GM23338 (cell line): ENCODE results near the gene KRTAP10-5. TPM values are rescaled to one million over a fixed set of nuclear protein-coding genes. Genes with fewer than 3 reads are reported as not detected.

Experiments
- ATAC-seq: fragments of 200-7000 bp; cut with Tn5 transposase; 3 replicates; pipeline ENCODE4 v1.9.1; 2020
- DNase-seq: peaks from one replicate; pipeline ENCODE4 v3.0.0-alpha.2; 2015; ENCODE audit warnings: low spot score
- H2AFZ ChIP-seq: fragments of 200-600 bp; sonication (generic); 2 replicates; pipeline ENCODE4 v1.8.0; 2016; ENCODE audit warnings: antibody characterized with exemption, mild to moderate bottlenecking, moderate library complexity
- H3F3A ChIP-seq: fragments of 200-600 bp; sonication (generic); replicated peaks from 2 replicates; pipeline ENCODE4 v1.8.0; 2017; ENCODE audit warnings: antibody characterized with exemption, mixed run types, low read depth
- H3K27ac ChIP-seq: fragments of 200-600 bp; sonication (generic); 2 replicates; pipeline ENCODE4 v1.6.1; 2016; ENCODE audit warnings: low read depth
- H3K27me3 ChIP-seq: fragments of 200-600 bp; sonication (generic); 2 replicates; pipeline ENCODE4 v1.8.0; 2016; ENCODE audit warnings: mild to moderate bottlenecking, mixed run types, moderate library complexity; ENCODE audit not compliant: insufficient read depth
- H3K36me3 ChIP-seq: fragments of 200-600 bp; sonication (generic); 2 replicates; pipeline ENCODE4 v1.8.0; 2016; ENCODE audit warnings: mild to moderate bottlenecking; ENCODE audit not compliant: insufficient read depth
- H3K4me1 ChIP-seq: fragments of 200-600 bp; sonication (generic); 2 replicates; pipeline ENCODE4 v1.8.0; 2016; ENCODE audit warnings: mild to moderate bottlenecking, moderate library complexity; ENCODE audit not compliant: insufficient read depth
- H3K4me2 ChIP-seq: fragments of 200-600 bp; sonication (generic); 2 replicates; pipeline ENCODE4 v1.7.1; 2017; ENCODE audit warnings: mixed run types
- H3K4me3 ChIP-seq: fragments of 200-600 bp; sonication (generic); 2 replicates; pipeline ENCODE4 v1.6.1; 2016; ENCODE audit warnings: mixed run types
- H3K79me2 ChIP-seq: fragments of 200-600 bp; sonication (generic); replicated peaks from 2 replicates; pipeline ENCODE4 v1.8.0; 2017; ENCODE audit warnings: mild to moderate bottlenecking; ENCODE audit not compliant: insufficient read depth
- H3K9me2 ChIP-seq: fragments of 200-600 bp; sonication (generic); 2 replicates; pipeline ENCODE4 v1.8.0; 2017; ENCODE audit not compliant: insufficient read depth
- H4K20me1 ChIP-seq: fragments of 200-600 bp; sonication (generic); replicated peaks from 2 replicates; pipeline ENCODE4 v1.8.0; 2017; ENCODE audit warnings: mild to moderate bottlenecking; ENCODE audit not compliant: insufficient read depth
- H3K27ac Mint-ChIP-seq: 2 replicates; pipeline ENCODE4 v1.8.0; 2020; ENCODE audit warnings: inconsistent platforms, mild to moderate bottlenecking, moderate library complexity, mixed read lengths
- H3K27me3 Mint-ChIP-seq: 3 replicates; pipeline ENCODE4 v1.8.0; 2022; ENCODE audit warnings: low read depth, mild to moderate bottlenecking, moderate library complexity, mixed read lengths, inconsistent platforms; ENCODE audit not compliant: insufficient read depth, poor library complexity
- H3K36me3 Mint-ChIP-seq: 3 replicates; pipeline ENCODE4 v1.8.0; 2021; ENCODE audit warnings: low read depth, mild to moderate bottlenecking, inconsistent platforms, moderate library complexity, mixed read lengths
- H3K4me1 Mint-ChIP-seq: 3 replicates; pipeline ENCODE4 v1.8.0; 2020; ENCODE audit warnings: mild to moderate bottlenecking, inconsistent platforms, mixed read lengths
- H3K4me3 Mint-ChIP-seq: 3 replicates; pipeline ENCODE4 v1.8.0; 2021; ENCODE audit warnings: moderate library complexity, mild to moderate bottlenecking, inconsistent platforms, mixed read lengths
- H3K9me3 Mint-ChIP-seq: 3 replicates; pipeline ENCODE4 v1.8.0; 2020; ENCODE audit warnings: moderate library complexity, mild to moderate bottlenecking, inconsistent platforms, mixed read lengths
- CREB1 ChIP-seq: fragments of 250-450 bp; sonication (Bioruptor Pico); IDR thresholded peaks from 2 replicates; pipeline ENCODE4 v1.5.0; 2020; ENCODE audit warnings: low read depth, mild to moderate bottlenecking, moderate library complexity
- EZH2 ChIP-seq: fragments of 200-600 bp; sonication (generic); IDR thresholded peaks from one replicate; pipeline ENCODE4 v1.8.0; 2017; ENCODE audit warnings: antibody characterized with exemption, mild to moderate bottlenecking, low read depth; ENCODE audit not compliant: unreplicated experiment
- EZH2phosphoT487 ChIP-seq: fragments of 200-600 bp; sonication (generic); IDR thresholded peaks from one replicate; pipeline ENCODE4 v1.8.1; 2018; ENCODE audit warnings: antibody characterized with exemption; ENCODE audit not compliant: unreplicated experiment
- NANOG ChIP-seq: IDR thresholded peaks from 2 replicates; pipeline ENCODE4 v1.6.1; 2016; ENCODE audit warnings: antibody characterized with exemption, borderline replicate concordance
- POLR2AphosphoS5 ChIP-seq: IDR thresholded peaks from 2 replicates; pipeline ENCODE4 v1.6.1; 2016; ENCODE audit warnings: antibody characterized with exemption, low read depth
- STAT1 ChIP-seq: IDR thresholded peaks from one replicate; pipeline ENCODE4 v1.6.1; 2016; ENCODE audit warnings: antibody characterized with exemption; ENCODE audit not compliant: unreplicated experiment
- ZNF114 ChIP-seq: fragments of 250-450 bp; sonication (Bioruptor Pico); IDR thresholded peaks from 2 replicates; pipeline ENCODE4 v1.5.0; 2020; ENCODE audit warnings: mild to moderate bottlenecking, moderate library complexity
- polyA plus RNA-seq: library from polyadenylated mRNA; unstranded; fragments of >200 nt; fragmentation: Nextera tagmentation; extraction: Ambion mirVana; gene quantifications from 2 replicates; pipeline ENCODE4 v1.2.1, GENCODE V29; 2016
- total RNA-seq: library from RNA; depleted of rRNA; stranded (reverse); fragments of >200 nt; shearing (Covaris generic); gene quantifications from 2 replicates; pipeline ENCODE4 v1.2.3, GENCODE V29; 2014
- TF ChIP-seq, protein P1 (sequence below): IDR thresholded peaks from one replicate; pipeline ENCODE4 v1.6.1; 2018; ENCODE audit warnings: antibody characterized with exemption; ENCODE audit not compliant: unreplicated experiment
- TF ChIP-seq, protein P2 (sequence below): fragments of 250-450 bp; sonication (Bioruptor Pico); IDR thresholded peaks from 2 replicates; pipeline ENCODE4 v1.5.0; 2020; ENCODE audit warnings: mild to moderate bottlenecking, moderate library complexity

Gene KRTAP10-5
- total and polyA plus RNA-seq, 2 experiments from 2014 or later, result not detected

DNA sequence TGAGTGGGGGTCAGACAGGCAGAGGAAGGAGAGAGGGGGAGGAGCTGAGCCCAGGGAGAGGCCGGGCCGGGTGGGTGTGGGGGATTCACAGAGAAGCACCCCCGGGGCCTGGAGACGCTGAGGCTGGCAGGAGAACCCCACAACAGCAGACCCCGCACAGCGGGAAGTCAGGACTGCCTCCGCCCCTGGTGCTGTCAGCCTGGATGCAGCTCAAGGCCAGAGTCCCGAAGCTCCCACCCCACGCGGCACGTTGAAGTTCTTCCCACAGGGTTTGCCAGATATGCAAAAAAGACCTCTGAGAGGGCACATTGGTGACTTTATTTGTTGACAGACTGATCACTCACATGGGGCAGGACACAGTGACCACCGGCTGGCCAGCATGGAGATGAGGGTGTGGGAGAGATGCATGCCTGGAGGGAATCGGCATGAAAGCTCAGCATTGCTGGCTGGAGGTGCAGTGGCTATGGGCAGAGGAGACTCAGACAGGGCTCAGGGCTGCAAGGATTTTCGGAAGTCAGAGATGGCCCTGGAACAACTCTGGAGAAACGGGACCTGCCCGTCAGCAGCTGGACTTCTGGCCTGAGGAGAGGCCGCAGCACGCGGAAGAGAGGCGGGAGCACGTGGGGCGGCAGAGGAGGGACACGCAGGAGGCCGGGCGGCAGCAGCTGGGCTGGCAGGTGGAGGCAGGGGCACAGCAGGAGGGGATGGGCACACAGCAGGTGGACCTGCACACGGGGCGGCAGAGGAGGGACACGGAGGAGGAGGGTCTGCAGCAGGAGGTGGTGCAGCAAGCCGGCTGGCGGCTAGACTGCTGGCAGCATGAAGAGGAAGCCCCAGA, 22.7 kb downstream of the KRTAP10-5 start:
- H3K9me3 Mint-ChIP-seq, result no peaks in the 10 kb centered on the region
- Histone ChIP-seq H4K20me1 (no peaks in the 10 kb centered on the region), H3K4me3 (no peak overlapping the region), H3F3A (0 out of 2 replicates have a peak, but pooled peaks cover 2% of the 10 kb centered on the region), H3K79me2 (no peaks in the 10 kb centered on the region), H3K9me2 (no peaks in the 10 kb centered on the region), H3K4me1 (0 out of 2 replicates have a peak, but pooled peaks cover 5% of the 10 kb centered on the region), H3K4me2 (no peak overlapping the region), H3K36me3 (no peaks in the 10 kb centered on the region), H3K27ac (no peak overlapping the region), H2AFZ (peak overlapping the region; percentile 63; the same call in 1 of the 2 replicates), H3K27me3 (no peaks in the 10 kb centered on the region)
- TF ChIP-seq EZH2, result no peak
- no peak for TF ChIP-seq POLR2AphosphoS5
- no peak for TF ChIP-seq NANOG
- TF ChIP-seq EZH2phosphoT487, result no peak
- no peak for TF ChIP-seq CREB1
- no peak for DNase-seq
- peak; percentile 69 for ATAC-seq
- no peaks in the 10 kb centered on the region; the same call in 2 of the 3 replicates for H3K36me3 Mint-ChIP-seq
- no peak overlapping the region for H3K4me3 Mint-ChIP-seq
- H3K27me3 Mint-ChIP-seq, result peaks cover 5% of the 10 kb centered on the region
- peaks cover 17% of the 10 kb centered on the region for H3K4me1 Mint-ChIP-seq
- no peak overlapping the region for H3K27ac Mint-ChIP-seq

DNA sequence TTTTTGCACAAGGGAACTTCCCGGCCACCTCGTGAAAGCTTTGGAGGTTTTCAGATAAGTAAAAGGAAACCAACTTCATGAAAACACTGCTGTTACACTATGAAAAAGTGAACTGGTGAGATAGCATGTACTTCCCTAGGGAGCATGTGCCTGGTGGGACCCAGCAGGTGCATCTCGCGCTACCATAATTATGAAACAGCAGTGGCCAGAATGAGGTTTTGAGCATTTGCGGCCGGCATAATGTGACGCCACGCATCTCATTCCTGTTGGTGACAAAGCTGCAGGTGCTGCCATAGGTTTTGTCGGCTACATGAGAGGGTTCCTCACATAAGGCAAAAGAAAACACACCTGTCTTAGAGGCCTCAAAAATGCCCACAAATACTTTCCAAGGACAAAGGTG, 23.5 kb downstream of the KRTAP10-5 start:
- DNase-seq (no peak), ATAC-seq (no peak)
- Histone ChIP-seq H4K20me1 (no peaks in the 10 kb centered on the region), H2AFZ (no peak overlapping the region), H3F3A (0 out of 2 replicates have a peak, but pooled peaks cover 2% of the 10 kb centered on the region), H3K4me1 (peaks cover 10% of the 10 kb centered on the region; the same call in 1 of the 2 replicates), H3K36me3 (no peaks in the 10 kb centered on the region), H3K27me3 (no peaks in the 10 kb centered on the region), H3K79me2 (no peaks in the 10 kb centered on the region), H3K9me2 (no peaks in the 10 kb centered on the region), H3K4me2 (no peak overlapping the region), H3K27ac (no peak overlapping the region), H3K4me3 (no peak overlapping the region)
- H3K36me3 Mint-ChIP-seq, result no peaks in the 10 kb centered on the region; the same call in 2 of the 3 replicates
- TF ChIP-seq EZH2 (no peak), STAT1 (no peak), EZH2phosphoT487 (no peak), ZNF114 (CRISPR knock-in tag) (no peak), CREB1 (no peak)
- TF ChIP-seq, protein P1, sequence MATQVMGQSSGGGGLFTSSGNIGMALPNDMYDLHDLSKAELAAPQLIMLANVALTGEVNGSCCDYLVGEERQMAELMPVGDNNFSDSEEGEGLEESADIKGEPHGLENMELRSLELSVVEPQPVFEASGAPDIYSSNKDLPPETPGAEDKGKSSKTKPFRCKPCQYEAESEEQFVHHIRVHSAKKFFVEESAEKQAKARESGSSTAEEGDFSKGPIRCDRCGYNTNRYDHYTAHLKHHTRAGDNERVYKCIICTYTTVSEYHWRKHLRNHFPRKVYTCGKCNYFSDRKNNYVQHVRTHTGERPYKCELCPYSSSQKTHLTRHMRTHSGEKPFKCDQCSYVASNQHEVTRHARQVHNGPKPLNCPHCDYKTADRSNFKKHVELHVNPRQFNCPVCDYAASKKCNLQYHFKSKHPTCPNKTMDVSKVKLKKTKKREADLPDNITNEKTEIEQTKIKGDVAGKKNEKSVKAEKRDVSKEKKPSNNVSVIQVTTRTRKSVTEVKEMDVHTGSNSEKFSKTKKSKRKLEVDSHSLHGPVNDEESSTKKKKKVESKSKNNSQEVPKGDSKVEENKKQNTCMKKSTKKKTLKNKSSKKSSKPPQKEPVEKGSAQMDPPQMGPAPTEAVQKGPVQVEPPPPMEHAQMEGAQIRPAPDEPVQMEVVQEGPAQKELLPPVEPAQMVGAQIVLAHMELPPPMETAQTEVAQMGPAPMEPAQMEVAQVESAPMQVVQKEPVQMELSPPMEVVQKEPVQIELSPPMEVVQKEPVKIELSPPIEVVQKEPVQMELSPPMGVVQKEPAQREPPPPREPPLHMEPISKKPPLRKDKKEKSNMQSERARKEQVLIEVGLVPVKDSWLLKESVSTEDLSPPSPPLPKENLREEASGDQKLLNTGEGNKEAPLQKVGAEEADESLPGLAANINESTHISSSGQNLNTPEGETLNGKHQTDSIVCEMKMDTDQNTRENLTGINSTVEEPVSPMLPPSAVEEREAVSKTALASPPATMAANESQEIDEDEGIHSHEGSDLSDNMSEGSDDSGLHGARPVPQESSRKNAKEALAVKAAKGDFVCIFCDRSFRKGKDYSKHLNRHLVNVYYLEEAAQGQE, result no peak
- TF ChIP-seq, protein P2, sequence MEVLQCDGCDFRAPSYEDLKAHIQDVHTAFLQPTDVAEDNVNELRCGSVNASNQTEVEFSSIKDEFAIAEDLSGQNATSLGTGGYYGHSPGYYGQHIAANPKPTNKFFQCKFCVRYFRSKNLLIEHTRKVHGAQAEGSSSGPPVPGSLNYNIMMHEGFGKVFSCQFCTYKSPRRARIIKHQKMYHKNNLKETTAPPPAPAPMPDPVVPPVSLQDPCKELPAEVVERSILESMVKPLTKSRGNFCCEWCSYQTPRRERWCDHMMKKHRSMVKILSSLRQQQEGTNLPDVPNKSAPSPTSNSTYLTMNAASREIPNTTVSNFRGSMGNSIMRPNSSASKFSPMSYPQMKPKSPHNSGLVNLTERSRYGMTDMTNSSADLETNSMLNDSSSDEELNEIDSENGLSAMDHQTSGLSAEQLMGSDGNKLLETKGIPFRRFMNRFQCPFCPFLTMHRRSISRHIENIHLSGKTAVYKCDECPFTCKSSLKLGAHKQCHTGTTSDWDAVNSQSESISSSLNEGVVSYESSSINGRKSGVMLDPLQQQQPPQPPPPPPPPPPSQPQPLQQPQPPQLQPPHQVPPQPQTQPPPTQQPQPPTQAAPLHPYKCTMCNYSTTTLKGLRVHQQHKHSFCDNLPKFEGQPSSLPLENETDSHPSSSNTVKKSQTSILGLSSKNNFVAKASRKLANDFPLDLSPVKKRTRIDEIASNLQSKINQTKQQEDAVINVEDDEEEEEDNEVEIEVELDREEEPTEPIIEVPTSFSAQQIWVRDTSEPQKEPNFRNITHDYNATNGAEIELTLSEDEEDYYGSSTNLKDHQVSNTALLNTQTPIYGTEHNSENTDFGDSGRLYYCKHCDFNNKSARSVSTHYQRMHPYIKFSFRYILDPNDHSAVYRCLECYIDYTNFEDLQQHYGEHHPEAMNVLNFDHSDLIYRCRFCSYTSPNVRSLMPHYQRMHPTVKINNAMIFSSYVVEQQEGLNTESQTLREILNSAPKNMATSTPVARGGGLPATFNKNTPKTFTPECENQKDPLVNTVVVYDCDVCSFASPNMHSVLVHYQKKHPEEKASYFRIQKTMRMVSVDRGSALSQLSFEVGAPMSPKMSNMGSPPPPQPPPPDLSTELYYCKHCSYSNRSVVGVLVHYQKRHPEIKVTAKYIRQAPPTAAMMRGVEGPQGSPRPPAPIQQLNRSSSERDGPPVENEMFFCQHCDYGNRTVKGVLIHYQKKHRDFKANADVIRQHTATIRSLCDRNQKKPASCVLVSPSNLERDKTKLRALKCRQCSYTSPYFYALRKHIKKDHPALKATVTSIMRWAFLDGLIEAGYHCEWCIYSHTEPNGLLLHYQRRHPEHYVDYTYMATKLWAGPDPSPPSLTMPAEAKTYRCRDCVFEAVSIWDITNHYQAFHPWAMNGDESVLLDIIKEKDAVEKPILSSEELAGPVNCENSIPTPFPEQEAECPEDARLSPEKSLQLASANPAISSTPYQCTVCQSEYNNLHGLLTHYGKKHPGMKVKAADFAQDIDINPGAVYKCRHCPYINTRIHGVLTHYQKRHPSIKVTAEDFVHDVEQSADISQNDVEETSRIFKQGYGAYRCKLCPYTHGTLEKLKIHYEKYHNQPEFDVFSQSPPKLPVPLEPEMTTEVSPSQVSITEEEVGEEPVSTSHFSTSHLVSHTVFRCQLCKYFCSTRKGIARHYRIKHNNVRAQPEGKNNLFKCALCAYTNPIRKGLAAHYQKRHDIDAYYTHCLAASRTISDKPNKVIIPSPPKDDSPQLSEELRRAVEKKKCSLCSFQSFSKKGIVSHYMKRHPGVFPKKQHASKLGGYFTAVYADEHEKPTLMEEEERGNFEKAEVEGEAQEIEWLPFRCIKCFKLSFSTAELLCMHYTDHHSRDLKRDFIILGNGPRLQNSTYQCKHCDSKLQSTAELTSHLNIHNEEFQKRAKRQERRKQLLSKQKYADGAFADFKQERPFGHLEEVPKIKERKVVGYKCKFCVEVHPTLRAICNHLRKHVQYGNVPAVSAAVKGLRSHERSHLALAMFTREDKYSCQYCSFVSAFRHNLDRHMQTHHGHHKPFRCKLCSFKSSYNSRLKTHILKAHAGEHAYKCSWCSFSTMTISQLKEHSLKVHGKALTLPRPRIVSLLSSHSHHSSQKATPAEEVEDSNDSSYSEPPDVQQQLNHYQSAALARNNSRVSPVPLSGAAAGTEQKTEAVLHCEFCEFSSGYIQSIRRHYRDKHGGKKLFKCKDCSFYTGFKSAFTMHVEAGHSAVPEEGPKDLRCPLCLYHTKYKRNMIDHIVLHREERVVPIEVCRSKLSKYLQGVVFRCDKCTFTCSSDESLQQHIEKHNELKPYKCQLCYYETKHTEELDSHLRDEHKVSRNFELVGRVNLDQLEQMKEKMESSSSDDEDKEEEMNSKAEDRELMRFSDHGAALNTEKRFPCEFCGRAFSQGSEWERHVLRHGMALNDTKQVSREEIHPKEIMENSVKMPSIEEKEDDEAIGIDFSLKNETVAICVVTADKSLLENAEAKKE, result no peak
- H3K4me3 Mint-ChIP-seq, result no peak overlapping the region
- no peak overlapping the region for H3K27ac Mint-ChIP-seq
- peaks cover 25% of the 10 kb centered on the region for H3K4me1 Mint-ChIP-seq
- H3K9me3 Mint-ChIP-seq, result no peaks in the 10 kb centered on the region
- H3K27me3 Mint-ChIP-seq, result peaks cover 11% of the 10 kb centered on the region
